GM12878 (cell line): ENCODE results near the gene RREB1.

Experiments used
- BCLAF1 ChIP-seq: fragments of 450-650 bp; IDR thresholded peaks from 2 replicates; pipeline ENCODE4 v1.6.1; 2017; ENCODE audit warnings: antibody characterized with exemption, mild to moderate bottlenecking, moderate library complexity
- GABPA ChIP-seq: IDR thresholded peaks from 2 replicates; pipeline ENCODE4 v1.6.1; 2014; ENCODE audit warnings: antibody characterized with exemption, low read depth, mild to moderate bottlenecking, inconsistent platforms
- PML ChIP-seq: IDR thresholded peaks from 2 replicates; pipeline ENCODE4 v1.6.1; 2012; ENCODE audit warnings: low read length, inconsistent platforms
- SMAD1 ChIP-seq: fragments of 450-650 bp; IDR thresholded peaks from 2 replicates; pipeline ENCODE4 v1.6.1; 2018; ENCODE audit warnings: mild to moderate bottlenecking, low read depth; ENCODE audit not compliant: partially characterized antibody

DNA sequence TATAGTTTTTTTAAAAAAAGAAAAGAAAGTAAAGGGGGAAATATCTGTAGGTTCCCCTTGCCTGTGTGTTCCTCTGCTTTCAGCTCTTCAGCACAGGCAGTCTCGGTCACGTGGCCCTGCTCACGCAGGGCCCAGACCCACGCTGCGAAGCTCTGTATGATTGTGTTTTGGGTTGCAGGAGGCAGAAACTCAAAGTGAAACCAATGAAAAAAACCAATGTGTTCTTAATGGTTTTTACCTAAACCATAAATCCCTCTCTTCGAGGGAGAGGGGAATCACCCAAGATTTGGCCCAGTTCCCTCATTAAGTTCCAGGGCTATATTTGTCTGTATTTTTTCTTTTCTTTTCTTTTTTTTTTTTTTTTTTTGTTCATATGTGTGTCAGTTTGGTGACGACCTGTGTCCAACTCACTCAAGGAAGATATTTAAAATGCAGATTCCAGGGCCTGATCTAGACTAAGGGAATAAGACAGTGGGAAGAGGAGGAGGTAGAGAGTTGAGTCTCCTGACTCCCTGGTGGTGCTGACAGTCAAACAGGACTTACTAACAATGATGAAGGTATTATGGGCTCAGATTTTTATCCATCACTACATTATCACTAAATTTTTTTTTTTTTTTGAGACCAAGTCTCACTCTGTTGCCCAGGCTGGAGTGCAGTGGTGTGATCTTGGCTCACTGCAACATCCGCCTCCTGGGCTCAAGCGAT is 33.8 kb upstream of the RREB1 start:
- TF ChIP-seq GABPA: 0 out of 2 replicates have a peak, but pooled peaks have one; percentile 10
- TF ChIP-seq PML: peak; percentile 62; the same call in 1 of the 2 replicates
- TF ChIP-seq SMAD1: peak; percentile 59
- TF ChIP-seq BCLAF1: no peak
